IMR-90 (cell line): ENCODE data around the gene TSC22D3. TPM values are rescaled to one million over a fixed set of nuclear protein-coding genes. Genes with fewer than 3 reads are reported as not detected.

Experiments
- ATAC-seq: fragments of 200-7000 bp; cut with Tn5 transposase; 2 replicates; pipeline ENCODE4 v1.9.1; 2020; ENCODE audit warnings: low read depth, mild to moderate bottlenecking, moderate library complexity
- BruUV-seq: library from RNA; stranded (reverse); fragments of 400-500 nt; replicated peaks from 2 replicates; lab custom pipeline; 2021; lab: Mats Ljungman, UMichigan
- CTCF ChIA-PET: fragments of 300-600 bp; formaldehyde crosslinking; extraction: SDS; loops from one replicate; lab custom pipeline; 2021; ENCODE audit warnings: antibody characterized with exemption; lab: Yijun Ruan, JAX
- POLR2A ChIA-PET: fragments of 300-600 bp; sonication (Branson Sonifier 250); formaldehyde crosslinking; loops from one replicate; lab custom pipeline; 2022; ENCODE audit warnings: antibody characterized with exemption; ENCODE audit not compliant: unreplicated experiment; lab: Charles Lee
- DNase-seq: peaks from one replicate; pipeline ENCODE4 v3.0.0; 2013
- H2AFZ ChIP-seq: replicated peaks from 2 replicates; pipeline ENCODE3; 2013; ENCODE audit warnings: low read length, mild to moderate bottlenecking; ENCODE audit not compliant: poor library complexity
- H2AK5ac ChIP-seq: 2 replicates; pipeline ENCODE4 v1.6.1; 2013; ENCODE audit warnings: low read depth, low read length, inconsistent platforms
- H2AK9ac ChIP-seq: replicated peaks from 2 replicates; pipeline ENCODE3; 2013; ENCODE audit warnings: mild to moderate bottlenecking, low read depth, low read length, moderate library complexity; ENCODE audit not compliant: poor library complexity
- H2BK120ac ChIP-seq: 2 replicates; pipeline ENCODE4 v1.6.1; 2013; ENCODE audit warnings: low read depth, low read length, inconsistent platforms
- H2BK15ac ChIP-seq: 3 replicates; pipeline ENCODE4 v1.6.1; 2013; ENCODE audit warnings: low read depth, low read length, inconsistent platforms
- H2BK20ac ChIP-seq: 2 replicates; pipeline ENCODE4 v1.6.1; 2013; ENCODE audit warnings: low read depth, mild to moderate bottlenecking, inconsistent platforms, low read length, moderate library complexity
- H2BK5ac ChIP-seq: 2 replicates; pipeline ENCODE4 v1.6.1; 2013; ENCODE audit warnings: mild to moderate bottlenecking, low read depth, low read length, inconsistent platforms; ENCODE audit not compliant: poor library complexity, severe bottlenecking
- H3K14ac ChIP-seq: replicated peaks from 2 replicates; pipeline ENCODE4 v1.6.1; 2013; ENCODE audit warnings: low read depth, low read length, inconsistent platforms
- H3K18ac ChIP-seq: 2 replicates; pipeline ENCODE4 v1.6.1; 2013; ENCODE audit warnings: low read depth, low read length, control low read depth
- H3K23ac ChIP-seq: 2 replicates; pipeline ENCODE4 v1.6.1; 2013; ENCODE audit warnings: low read depth, low read length, inconsistent platforms
- H3K27ac ChIP-seq: 2 replicates; pipeline ENCODE4 v1.5.1; 2013; ENCODE audit warnings: mild to moderate bottlenecking, control low read depth, low read length; ENCODE audit not compliant: insufficient read depth
- H3K27me3 ChIP-seq: 2 replicates; pipeline ENCODE4 v1.6.1; 2013; ENCODE audit warnings: low read length; ENCODE audit not compliant: control insufficient read depth, insufficient read depth
- H3K36me3 ChIP-seq: 2 replicates; pipeline ENCODE4 v1.6.1; 2013; ENCODE audit warnings: low read length, mixed read lengths; ENCODE audit not compliant: control insufficient read depth, insufficient read depth
- H3K4ac ChIP-seq: 2 replicates; pipeline ENCODE4 v1.6.1; 2013; ENCODE audit warnings: low read depth, low read length, inconsistent platforms
- H3K4me1 ChIP-seq: 2 replicates; pipeline ENCODE4 v1.6.1; 2013; ENCODE audit warnings: low read length, mixed read lengths; ENCODE audit not compliant: control insufficient read depth, insufficient read depth
- H3K4me2 ChIP-seq: 2 replicates; pipeline ENCODE4 v1.6.1; 2013; ENCODE audit warnings: low read depth, mild to moderate bottlenecking, control low read depth, low read length, moderate library complexity
- H3K4me3 ChIP-seq: 2 replicates; pipeline ENCODE4 v1.5.1; 2013; ENCODE audit warnings: low read depth, mild to moderate bottlenecking, control low read depth, low read length, moderate library complexity; ENCODE audit not compliant: insufficient read depth
- H3K56ac ChIP-seq: 2 replicates; pipeline ENCODE4 v1.6.1; 2013; ENCODE audit warnings: low read length, inconsistent platforms; ENCODE audit not compliant: insufficient read depth; ENCODE audit errors: extremely low read depth
- H3K79me1 ChIP-seq, 2 experiments: 2 replicates each; pipeline ENCODE4 v1.6.1; 2013; ENCODE audit warnings: low read length in 2 of 2, inconsistent platforms in 1 of 2, low read depth in 1 of 2
- H3K9ac ChIP-seq: 2 replicates; pipeline ENCODE4 v1.6.1; 2013; ENCODE audit warnings: low read depth, low read length, control low read depth
- H3K9me1 ChIP-seq: 2 replicates; pipeline ENCODE4 v1.6.1; 2013; ENCODE audit warnings: low read length, inconsistent platforms; ENCODE audit not compliant: insufficient read depth
- H3K9me3 ChIP-seq: 2 replicates; pipeline ENCODE4 v1.6.1; 2013; ENCODE audit warnings: low read length; ENCODE audit not compliant: control insufficient read depth, insufficient read depth
- H4K20me1 ChIP-seq: 2 replicates; pipeline ENCODE4 v1.6.1; 2013; ENCODE audit warnings: low read length, inconsistent platforms; ENCODE audit not compliant: insufficient read depth
- H4K5ac ChIP-seq: 2 replicates; pipeline ENCODE4 v1.6.1; 2013; ENCODE audit warnings: mild to moderate bottlenecking, low read depth, low read length, control low read depth
- H4K8ac ChIP-seq, 2 experiments: 2 replicates each; pipeline ENCODE4 v1.6.1; 2013; ENCODE audit warnings: low read depth in 2 of 2, low read length in 2 of 2, control low read depth in 1 of 2, inconsistent platforms in 1 of 2
- H4K91ac ChIP-seq: 2 replicates; pipeline ENCODE4 v1.6.1; 2013; ENCODE audit warnings: low read depth, low read length, inconsistent platforms; ENCODE audit not compliant: insufficient read depth
- BHLHE40 ChIP-seq: fragments of 150-350 bp; IDR thresholded peaks from 2 replicates; pipeline ENCODE4 v1.6.1; 2016; ENCODE audit warnings: mild to moderate bottlenecking, low read depth, low read length
- CEBPB ChIP-seq: IDR thresholded peaks from 2 replicates; pipeline ENCODE4 v1.6.1; 2012; ENCODE audit warnings: low read depth, low read length, improper control_type of control experiment
- CHD1 ChIP-seq: IDR thresholded peaks from 2 replicates; pipeline ENCODE4 v1.6.1; 2012; ENCODE audit warnings: low read depth, low read length, improper control_type of control experiment
- ELK1 ChIP-seq: fragments of 150-350 bp; IDR thresholded peaks from 2 replicates; pipeline ENCODE4 v1.6.1; 2016; ENCODE audit warnings: low read depth, mild to moderate bottlenecking, low read length, moderate library complexity, borderline replicate concordance
- FOS ChIP-seq: fragments of 150-350 bp; IDR thresholded peaks from 2 replicates; pipeline ENCODE4 v1.6.1; 2016; ENCODE audit warnings: low read depth, low read length
- MAFK ChIP-seq: IDR thresholded peaks from 2 replicates; pipeline ENCODE4 v1.6.1; 2012; ENCODE audit warnings: low read depth, low read length, improper control_type of control experiment
- MAZ ChIP-seq: IDR thresholded peaks from 2 replicates; pipeline ENCODE4 v1.6.1; 2012; ENCODE audit warnings: low read depth, mild to moderate bottlenecking, low read length, improper control_type of control experiment, moderate library complexity, borderline replicate concordance
- MXI1 ChIP-seq: IDR thresholded peaks from 2 replicates; pipeline ENCODE4 v1.6.1; 2012; ENCODE audit warnings: low read depth, mild to moderate bottlenecking, low read length, moderate library complexity, borderline replicate concordance
- NFE2L2 ChIP-seq: fragments of 150-350 bp; IDR thresholded peaks from 2 replicates; pipeline ENCODE4 v1.6.1; 2016; ENCODE audit warnings: low read depth, mild to moderate bottlenecking, low read length
- POLR2A ChIP-seq: IDR thresholded peaks from 2 replicates; pipeline ENCODE4 v1.6.1; 2012; ENCODE audit warnings: mild to moderate bottlenecking, low read depth, low read length
- RAD21 ChIP-seq: IDR thresholded peaks from 2 replicates; pipeline ENCODE4 v1.6.1; 2012; ENCODE audit warnings: low read length, improper control_type of control experiment
- RCOR1 ChIP-seq: IDR thresholded peaks from 2 replicates; pipeline ENCODE4 v1.6.1; 2012; ENCODE audit warnings: mild to moderate bottlenecking, low read length, improper control_type of control experiment; ENCODE audit not compliant: insufficient replicate concordance
- RFX5 ChIP-seq: IDR thresholded peaks from 2 replicates; pipeline ENCODE4 v1.8.0; 2012; ENCODE audit warnings: low read depth, mild to moderate bottlenecking, low read length, moderate library complexity
- SMC3 ChIP-seq: fragments of 150-350 bp; IDR thresholded peaks from 2 replicates; pipeline ENCODE4 v1.6.1; 2016; ENCODE audit warnings: low read depth, mild to moderate bottlenecking, antibody characterized with exemption, low read length, moderate library complexity
- WGBS, 2 experiments: methylation state at CpG; one replicate each; pipeline versions ENCODE4 v1.1.5 to v1.1.7; 2013; ENCODE audit warnings: missing lambda C conversion rate in 2 of 2; ENCODE audit not compliant: insufficient read length in 1 of 2; ENCODE audit errors: extremely low coverage in 2 of 2; 5-methylcytosine and 5-hydroxymethylcytosine counted together
- dilution Hi-C: fragments of 300-500 bp; cut with HindIII; formaldehyde crosslinking; loops from one replicate; pipeline ENCODE4 v1.14.3; 2018; ENCODE audit warnings: low sequenced_read_pairs; ENCODE audit not compliant: unreplicated experiment
- in situ Hi-C: fragments of 300-500 bp; cut with MboI; formaldehyde crosslinking; loops from 3 replicates; pipeline ENCODE4 v1.14.3; 2019; ENCODE audit warnings: low sequenced_read_pairs, inconsistent platforms, mixed read lengths
- intact Hi-C: fragments of 100-400 bp; cut with micrococcal nuclease; formaldehyde crosslinking; loops from 2 replicates; pipeline ENCODE4 v1.10.0; 2022
- polyA plus RNA-seq, 3 experiments: library from polyadenylated mRNA; depleted of rRNA; stranded (reverse); fragments of >200 nt; gene quantifications; 2 replicates each; pipeline ENCODE4 v1.2.3, GENCODE V29; 2012; ENCODE audit warnings: low replicate concordance in 1 of 3
- total RNA-seq: library from RNA; depleted of rRNA; stranded (reverse); fragments of >200 nt; gene quantifications from 2 replicates; pipeline ENCODE4 v1.2.3, GENCODE V29; 2012
- TF ChIP-seq, protein P1 (sequence below): conservative IDR thresholded peaks from 2 replicates; pipeline ENCODE4 v1.5.1; 2012; ENCODE audit warnings: mild to moderate bottlenecking, low read depth, low read length, improper control_type of control experiment
- TF ChIP-seq, protein P2 (sequence below): fragments of 150-350 bp; IDR thresholded peaks from 2 replicates; pipeline ENCODE4 v1.6.1; 2017; ENCODE audit warnings: mild to moderate bottlenecking, antibody characterized with exemption, low read length, low read depth

Gene TSC22D3
- total and polyA plus RNA-seq, 2 of the 4 experiments (the other 2 are of a cell fraction) = 9.9 to 14.0 TPM

DNA sequence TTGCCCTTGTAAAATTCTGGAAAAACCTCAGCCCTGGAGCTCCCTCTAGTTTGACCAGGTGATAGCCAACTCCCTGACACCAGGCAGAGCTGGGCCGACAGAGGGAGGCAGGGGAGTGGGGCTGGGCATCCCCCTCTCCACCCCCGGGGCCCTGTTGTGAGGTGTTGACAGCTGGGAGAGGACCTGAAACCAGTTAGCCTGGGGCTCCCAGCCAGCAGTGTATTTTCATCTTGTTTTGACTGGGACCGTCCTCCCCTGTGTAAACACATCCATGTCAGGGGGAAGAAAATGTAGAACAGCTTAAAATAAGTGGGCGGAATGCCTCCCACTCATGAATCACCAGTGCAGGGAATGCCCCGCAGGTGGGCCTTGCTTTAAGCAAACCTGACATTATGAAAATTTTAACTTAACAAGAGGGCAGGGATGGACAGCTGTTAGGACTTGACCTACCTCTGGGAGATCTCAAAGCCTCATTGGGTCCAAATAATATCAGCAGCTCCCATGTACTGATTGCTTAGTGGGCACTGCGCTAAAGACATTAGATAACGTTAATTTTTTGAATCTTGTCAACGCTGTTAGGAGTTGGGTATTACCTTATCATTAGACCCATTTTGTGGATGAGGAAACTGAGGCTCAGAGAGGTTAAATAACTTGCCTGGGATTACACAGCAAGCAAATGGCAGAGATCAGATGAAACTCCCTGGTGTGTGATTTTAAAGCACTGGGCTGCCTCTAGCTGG lies 45.9 kb downstream of the TSC22D3 start:
- Histone ChIP-seq H3K18ac (no peak overlapping the region), H2BK5ac (no peak overlapping the region), H3K27ac (no peak overlapping the region), H3K36me3 (no peaks in the 10 kb centered on the region), H3K23ac (no peak overlapping the region), H3K56ac (no peak overlapping the region), H4K20me1 (no peaks in the 10 kb centered on the region), H2AFZ (no peak overlapping the region), H3K27me3 (peaks cover 5% of the 10 kb centered on the region), H3K79me1 (no peaks in the 10 kb centered on the region), H3K9me1 (no peaks in the 10 kb centered on the region), H4K5ac (no peak overlapping the region), H2AK5ac (no peak overlapping the region), H4K8ac (no peak overlapping the region), H2BK120ac (no peak overlapping the region), H4K91ac (no peak overlapping the region), H2BK15ac (no peak overlapping the region), H3K4ac (no peak overlapping the region), H2BK20ac (no peak overlapping the region), H2AK9ac (peak overlapping the region; percentile 15), H3K9ac (no peak overlapping the region), H3K9me3 (no peaks in the 10 kb centered on the region), H3K4me3 (no peak overlapping the region), H3K14ac (no peak overlapping the region), H3K4me1 (peaks cover 7% of the 10 kb centered on the region), H3K4me2 (no peak overlapping the region)
- intact Hi-C loops (no loop called here), in situ Hi-C loops (no loop called here), dilution Hi-C loops (no loop called here)
- no CpG with 5 or more reads among the region's 8 CpGs for WGBS, 2 experiments
- TF ChIP-seq SMC3 (no peak), CEBPB (no peak), POLR2A (no peak), ELK1 (no peak), MAZ (no peak), RAD21 (no peak), RFX5 (no peak), RCOR1 (no peak), MXI1 (no peak), NFE2L2 (no peak), FOS (no peak), BHLHE40 (no peak), CHD1 (no peak), MAFK (no peak)
- TF ChIP-seq, protein P1, sequence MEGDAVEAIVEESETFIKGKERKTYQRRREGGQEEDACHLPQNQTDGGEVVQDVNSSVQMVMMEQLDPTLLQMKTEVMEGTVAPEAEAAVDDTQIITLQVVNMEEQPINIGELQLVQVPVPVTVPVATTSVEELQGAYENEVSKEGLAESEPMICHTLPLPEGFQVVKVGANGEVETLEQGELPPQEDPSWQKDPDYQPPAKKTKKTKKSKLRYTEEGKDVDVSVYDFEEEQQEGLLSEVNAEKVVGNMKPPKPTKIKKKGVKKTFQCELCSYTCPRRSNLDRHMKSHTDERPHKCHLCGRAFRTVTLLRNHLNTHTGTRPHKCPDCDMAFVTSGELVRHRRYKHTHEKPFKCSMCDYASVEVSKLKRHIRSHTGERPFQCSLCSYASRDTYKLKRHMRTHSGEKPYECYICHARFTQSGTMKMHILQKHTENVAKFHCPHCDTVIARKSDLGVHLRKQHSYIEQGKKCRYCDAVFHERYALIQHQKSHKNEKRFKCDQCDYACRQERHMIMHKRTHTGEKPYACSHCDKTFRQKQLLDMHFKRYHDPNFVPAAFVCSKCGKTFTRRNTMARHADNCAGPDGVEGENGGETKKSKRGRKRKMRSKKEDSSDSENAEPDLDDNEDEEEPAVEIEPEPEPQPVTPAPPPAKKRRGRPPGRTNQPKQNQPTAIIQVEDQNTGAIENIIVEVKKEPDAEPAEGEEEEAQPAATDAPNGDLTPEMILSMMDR = no peak
- TF ChIP-seq, protein P2, sequence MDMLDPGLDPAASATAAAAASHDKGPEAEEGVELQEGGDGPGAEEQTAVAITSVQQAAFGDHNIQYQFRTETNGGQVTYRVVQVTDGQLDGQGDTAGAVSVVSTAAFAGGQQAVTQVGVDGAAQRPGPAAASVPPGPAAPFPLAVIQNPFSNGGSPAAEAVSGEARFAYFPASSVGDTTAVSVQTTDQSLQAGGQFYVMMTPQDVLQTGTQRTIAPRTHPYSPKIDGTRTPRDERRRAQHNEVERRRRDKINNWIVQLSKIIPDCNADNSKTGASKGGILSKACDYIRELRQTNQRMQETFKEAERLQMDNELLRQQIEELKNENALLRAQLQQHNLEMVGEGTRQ = no peak
- ChIA-PET CTCF (interaction anchor here (0.5 to 0.7 kb wide), 2 partner anchors 68 to 809 kb away, joined by 3 to 4 read pairs; partner anchors contain the start of gene CLDN2), POLR2A (no interaction called here)
- DNase-seq = no peak
- ATAC-seq = no peak
- BruUV-seq = no TSS peak
